Measurements from ENCODE around the gene CFAP57. TPM values are rescaled to one million over a fixed set of nuclear protein-coding genes. Genes with fewer than 3 reads are reported as not detected.

The CFAP57 gene
- total RNA-seq, 1 donor from 2014 or later, result 4.8 TPM

GRCh38 chr1:43247256-43247921, 75.3 kb downstream of the CFAP57 start:
- no peaks in the 10 kb centered on the region for H3K36me3 ChIP-seq (ENCODE audit: control insufficient read depth, insufficient read depth, low read length)
- no peak for DNase-seq (ENCODE audit: low read depth)
- no peaks in the 10 kb centered on the region for H3K27me3 ChIP-seq (ENCODE audit: control insufficient read depth, insufficient read depth, low read length)
- TF ChIP-seq CTCF (IDR thresholded peaks at IDR 0.05; ENCODE audit: insufficient read depth, low read length, poor library complexity, severe bottlenecking), result no peak
- H3K4me3 ChIP-seq (ENCODE audit: low read depth, low read length), result no peak overlapping the region

DNA sequence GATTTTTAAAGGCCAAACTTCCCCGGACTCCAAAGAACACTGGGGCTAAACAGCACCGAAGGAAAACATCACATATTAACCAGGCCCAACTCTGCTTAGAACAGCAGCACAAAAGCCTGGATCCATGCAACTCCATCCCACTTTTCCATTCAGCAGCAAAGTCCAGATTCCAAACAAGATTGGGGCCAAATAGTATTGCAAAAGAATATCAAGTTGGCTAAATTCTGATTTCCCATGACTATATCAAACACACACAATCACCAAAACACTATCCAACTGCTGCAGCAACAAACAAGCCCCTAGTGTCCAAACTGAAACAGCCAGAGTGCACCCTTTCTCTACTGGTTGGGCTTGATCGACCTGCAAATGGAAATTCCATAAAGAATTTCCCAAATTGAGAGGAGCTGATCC, 78.2 kb downstream of the CFAP57 start:
- peaks cover 5% of the 10 kb centered on the region for H3K27me3 ChIP-seq (ENCODE audit: control insufficient read depth, insufficient read depth, low read length)
- no peak for TF ChIP-seq CTCF (IDR thresholded peaks at IDR 0.05; ENCODE audit: insufficient read depth, low read length, poor library complexity, severe bottlenecking)
- H3K36me3 ChIP-seq (ENCODE audit: control insufficient read depth, insufficient read depth, low read length), result no peaks in the 10 kb centered on the region
- H3K4me3 ChIP-seq (ENCODE audit: low read depth, low read length), result no peak overlapping the region
- DNase-seq (ENCODE audit: low read depth), result no peak

- Histone ChIP-seq H3K36me3 (ENCODE audit: control insufficient read depth, insufficient read depth, low read length) (no peaks in the 10 kb centered on the region), H3K4me3 (ENCODE audit: low read depth, low read length) (no peak overlapping the region), H3K27me3 (ENCODE audit: control insufficient read depth, insufficient read depth, low read length) (peaks cover 5% of the 10 kb centered on the region)
- no peak for DNase-seq (ENCODE audit: low read depth)
- TF ChIP-seq CTCF (IDR thresholded peaks at IDR 0.05; ENCODE audit: insufficient read depth, low read length, poor library complexity, severe bottlenecking), result no peak
Measured at GRCh38 chr1:43251024-43251423, 78.9 kb downstream of the CFAP57 start.

DNA sequence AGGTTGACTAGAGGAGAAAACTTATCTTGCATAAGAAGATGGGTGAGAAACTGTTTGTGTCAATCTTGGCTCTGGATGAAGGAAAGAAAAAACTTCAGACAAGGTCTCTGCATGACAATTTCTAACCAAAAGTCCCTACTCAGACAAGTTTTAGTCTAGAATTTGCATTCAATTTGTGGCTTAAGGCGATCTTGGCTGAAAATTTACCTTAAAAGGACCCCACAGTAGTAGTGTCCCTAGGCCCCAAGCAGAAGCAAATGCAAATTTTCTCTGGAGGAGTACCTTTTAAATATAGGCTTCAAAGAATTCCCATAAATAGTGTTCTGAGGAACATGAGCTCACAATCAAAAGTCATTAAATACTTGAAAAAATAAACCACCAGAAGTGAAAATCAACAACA, 80.1 kb downstream of the CFAP57 start:
- no peak overlapping the region for H3K4me3 ChIP-seq (ENCODE audit: low read depth, low read length)
- no peak for DNase-seq (ENCODE audit: low read depth)
- no peaks in the 10 kb centered on the region for H3K36me3 ChIP-seq (ENCODE audit: control insufficient read depth, insufficient read depth, low read length)
- H3K27me3 ChIP-seq (ENCODE audit: control insufficient read depth, insufficient read depth, low read length), result peaks cover 5% of the 10 kb centered on the region
- no peak for TF ChIP-seq CTCF (IDR thresholded peaks at IDR 0.05; ENCODE audit: insufficient read depth, low read length, poor library complexity, severe bottlenecking)

DNA sequence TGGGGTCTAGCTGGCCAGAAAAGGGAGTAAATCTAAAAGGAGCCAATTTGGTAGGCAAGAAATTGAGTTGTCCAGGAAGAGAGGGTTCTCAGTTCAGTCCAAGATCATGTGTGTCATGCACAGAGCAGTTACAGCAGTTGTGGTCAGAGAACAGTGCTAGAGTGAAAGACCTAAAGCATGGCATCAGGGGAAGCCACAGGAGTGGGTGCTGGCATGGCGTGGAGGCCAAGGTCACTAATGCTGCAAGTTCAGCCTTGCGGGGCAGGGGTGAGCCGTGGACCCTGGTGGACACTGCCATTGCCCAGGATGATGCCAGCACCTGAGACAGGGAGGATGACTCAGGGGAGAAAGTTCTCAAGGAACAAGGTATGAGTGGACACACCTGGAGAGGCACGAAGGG, 81.0 kb downstream of the CFAP57 start:
- Histone ChIP-seq H3K36me3 (ENCODE audit: control insufficient read depth, insufficient read depth, low read length) (no peaks in the 10 kb centered on the region), H3K4me3 (ENCODE audit: low read depth, low read length) (no peak overlapping the region), H3K27me3 (ENCODE audit: control insufficient read depth, insufficient read depth, low read length) (peaks cover 5% of the 10 kb centered on the region)
- no peak for DNase-seq (ENCODE audit: low read depth)
- TF ChIP-seq CTCF (IDR thresholded peaks at IDR 0.05; ENCODE audit: insufficient read depth, low read length, poor library complexity, severe bottlenecking), result no peak

- DNase-seq (ENCODE audit: low read depth), result no peak
- peaks cover 5% of the 10 kb centered on the region for H3K27me3 ChIP-seq (ENCODE audit: control insufficient read depth, insufficient read depth, low read length)
- no peak overlapping the region for H3K4me3 ChIP-seq (ENCODE audit: low read depth, low read length)
- no peak for TF ChIP-seq CTCF (IDR thresholded peaks at IDR 0.05; ENCODE audit: insufficient read depth, low read length, poor library complexity, severe bottlenecking)
- no peaks in the 10 kb centered on the region for H3K36me3 ChIP-seq (ENCODE audit: control insufficient read depth, insufficient read depth, low read length)
Measured at GRCh38 chr1:43253876-43254275, 81.7 kb downstream of the CFAP57 start.

All from kidney epithelial cell (primary cell).